ENCODE measurements around the gene CCDC51.
"Not testable (repeated sequence)": the region's sequence is repeated elsewhere in the genome, so short reads cannot be mapped to it uniquely, and the experiment has no call there.

The CCDC51 gene, protein sequence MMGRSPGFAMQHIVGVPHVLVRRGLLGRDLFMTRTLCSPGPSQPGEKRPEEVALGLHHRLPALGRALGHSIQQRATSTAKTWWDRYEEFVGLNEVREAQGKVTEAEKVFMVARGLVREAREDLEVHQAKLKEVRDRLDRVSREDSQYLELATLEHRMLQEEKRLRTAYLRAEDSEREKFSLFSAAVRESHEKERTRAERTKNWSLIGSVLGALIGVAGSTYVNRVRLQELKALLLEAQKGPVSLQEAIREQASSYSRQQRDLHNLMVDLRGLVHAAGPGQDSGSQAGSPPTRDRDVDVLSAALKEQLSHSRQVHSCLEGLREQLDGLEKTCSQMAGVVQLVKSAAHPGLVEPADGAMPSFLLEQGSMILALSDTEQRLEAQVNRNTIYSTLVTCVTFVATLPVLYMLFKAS

DNA sequence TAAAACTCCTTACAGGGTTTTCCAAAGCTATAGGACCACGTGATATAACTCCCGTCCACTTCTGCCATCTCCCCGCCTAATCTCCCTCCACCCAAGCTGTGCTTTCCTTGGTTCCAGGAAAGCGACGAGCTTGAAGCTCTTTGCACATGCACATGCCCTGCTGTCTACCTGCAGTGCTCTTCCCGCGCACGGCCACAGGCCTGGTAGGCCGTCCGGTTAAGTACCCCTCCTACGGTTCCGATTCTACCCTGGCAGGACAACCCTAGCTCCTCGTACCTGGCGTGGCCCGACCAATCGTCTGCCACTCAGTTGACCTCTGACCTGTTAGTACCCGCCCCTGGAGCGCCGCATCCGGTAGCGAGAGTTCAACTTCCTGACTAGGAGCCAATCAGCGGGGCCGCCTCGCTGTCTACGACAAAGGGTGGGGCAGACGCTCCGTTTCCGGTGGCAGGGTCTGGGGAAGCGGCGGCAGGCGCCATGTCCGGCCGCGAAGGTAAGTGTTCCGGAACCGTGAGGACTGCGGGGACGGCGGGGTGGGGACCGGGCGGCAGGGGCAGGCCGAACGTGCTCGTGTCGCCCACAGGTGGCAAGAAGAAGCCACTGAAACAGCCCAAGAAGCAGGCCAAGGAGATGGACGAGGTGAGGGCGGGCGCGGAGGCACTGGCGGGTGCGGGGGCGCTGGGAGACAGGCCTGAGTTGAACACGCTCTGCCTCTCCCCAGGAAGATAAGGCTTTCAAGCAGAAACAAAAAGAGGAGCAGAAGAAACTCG lies at the start of gene CCDC51, which contains the start of gene TMA7:
CCDC51 (minus strand) TSS at position 300 of the 770 bp plus-strand sequence. CDS start 4,991 bp downstream, outside the sequence.
TMA7 (plus strand) TSS at position 438 of the 770 bp plus-strand sequence; CDS start at position 478, 40 bp downstream.
- DNase-seq = peak; percentile 97 to 98 (median 98)

DNA sequence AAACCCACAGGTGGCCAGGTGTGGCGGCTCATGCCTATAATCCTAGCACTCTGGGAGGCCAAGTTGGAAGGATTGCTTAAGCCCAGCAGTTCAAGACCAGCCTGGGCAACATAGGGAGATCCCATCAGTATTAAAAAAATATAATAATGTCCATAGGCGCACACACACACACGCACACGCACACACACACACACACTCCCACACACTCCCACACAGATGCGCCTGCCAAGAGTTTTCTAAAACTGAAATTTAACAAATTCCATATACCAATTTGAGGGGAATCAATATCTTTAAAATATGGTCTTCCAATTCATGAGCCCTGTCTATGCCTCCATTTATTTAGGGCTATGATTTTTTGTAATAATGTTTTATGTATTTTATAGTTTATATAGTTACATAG lies 47.0 kb upstream of the CCDC51 start:
- DNase-seq = no peak

DNA sequence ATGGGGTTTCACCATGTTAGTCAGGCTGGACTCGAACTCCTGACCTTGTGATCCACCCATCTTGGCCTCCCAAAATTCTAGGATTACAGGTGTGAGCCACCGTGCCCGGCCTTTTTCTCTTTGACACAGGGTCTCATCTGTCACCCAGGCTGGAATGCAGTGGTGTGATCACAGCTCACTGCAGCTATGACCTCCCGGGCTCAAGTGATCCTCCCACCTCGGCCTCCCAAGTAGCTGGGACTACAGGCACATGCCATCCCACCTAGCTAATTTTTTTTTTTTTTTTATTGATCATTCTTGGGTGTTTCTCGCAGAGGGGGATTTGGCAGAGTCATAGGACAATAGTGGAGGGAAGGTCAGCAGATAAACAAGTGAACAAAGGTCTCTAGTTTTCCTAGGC lies 42.9 kb upstream of the CCDC51 start:
- not testable (repeated sequence) for DNase-seq

DNA sequence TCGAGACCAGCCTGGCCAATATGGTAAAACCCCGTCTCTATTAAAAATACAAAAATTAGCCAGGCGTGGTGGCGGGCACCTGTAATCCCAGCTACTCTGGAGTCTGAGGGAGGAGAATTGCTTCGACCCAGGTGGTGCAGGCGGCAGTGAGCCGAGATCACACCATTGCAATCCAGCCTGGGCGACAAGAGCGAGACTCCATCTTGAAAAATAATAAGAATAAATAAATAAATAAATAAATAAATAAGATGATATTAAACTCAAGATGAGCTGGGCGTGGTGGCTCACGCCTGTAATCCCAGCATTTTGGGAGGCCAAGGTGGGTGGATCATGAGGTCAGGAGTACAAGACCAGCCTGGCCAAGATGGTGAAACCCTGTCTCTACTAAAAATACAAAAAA lies 41.0 kb upstream of the CCDC51 start:
- not testable (repeated sequence) for DNase-seq

DNA sequence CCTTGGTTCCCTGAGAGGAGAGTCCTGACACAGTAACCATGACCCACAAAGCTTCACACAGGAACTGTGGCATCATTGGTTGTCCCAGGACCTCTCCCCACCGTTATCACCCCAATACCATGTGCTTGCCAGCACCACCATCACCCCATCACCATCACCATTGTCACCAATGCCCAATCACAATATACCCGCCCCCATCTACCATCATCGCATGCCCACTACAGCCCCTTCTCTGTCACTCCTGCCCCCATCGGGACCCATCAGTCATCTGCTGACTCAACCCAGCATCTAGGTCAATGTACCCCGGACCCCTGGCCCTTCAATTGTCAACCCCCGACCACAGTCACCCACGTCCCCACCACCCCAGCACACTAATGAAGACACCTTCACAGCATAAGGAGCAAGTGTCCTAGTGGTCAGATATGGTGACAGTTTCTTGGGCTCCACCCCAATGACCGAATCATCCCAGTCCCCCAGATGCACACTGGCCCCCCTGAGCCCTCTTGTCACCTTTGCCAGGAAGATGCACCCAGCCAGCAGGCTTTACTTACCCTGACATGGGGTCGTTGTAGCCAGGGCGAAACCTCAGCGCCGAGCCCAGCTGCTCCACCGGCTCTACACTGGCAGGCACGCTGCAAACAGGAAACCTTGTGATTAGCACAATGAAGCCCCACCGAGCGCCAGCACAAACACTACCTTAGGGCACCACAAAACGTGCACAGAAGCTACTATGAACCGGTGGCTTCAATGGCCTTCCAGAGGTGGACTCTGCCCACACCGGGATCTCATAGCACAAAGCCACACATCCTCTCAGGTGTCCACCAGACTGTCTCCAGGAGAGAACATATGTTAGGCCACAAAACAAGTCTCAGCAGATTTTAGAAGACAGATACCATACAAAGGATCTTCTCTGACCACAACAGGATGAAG lies 39.0 kb upstream of the CCDC51 start:
- DNase-seq = no peak

DNA sequence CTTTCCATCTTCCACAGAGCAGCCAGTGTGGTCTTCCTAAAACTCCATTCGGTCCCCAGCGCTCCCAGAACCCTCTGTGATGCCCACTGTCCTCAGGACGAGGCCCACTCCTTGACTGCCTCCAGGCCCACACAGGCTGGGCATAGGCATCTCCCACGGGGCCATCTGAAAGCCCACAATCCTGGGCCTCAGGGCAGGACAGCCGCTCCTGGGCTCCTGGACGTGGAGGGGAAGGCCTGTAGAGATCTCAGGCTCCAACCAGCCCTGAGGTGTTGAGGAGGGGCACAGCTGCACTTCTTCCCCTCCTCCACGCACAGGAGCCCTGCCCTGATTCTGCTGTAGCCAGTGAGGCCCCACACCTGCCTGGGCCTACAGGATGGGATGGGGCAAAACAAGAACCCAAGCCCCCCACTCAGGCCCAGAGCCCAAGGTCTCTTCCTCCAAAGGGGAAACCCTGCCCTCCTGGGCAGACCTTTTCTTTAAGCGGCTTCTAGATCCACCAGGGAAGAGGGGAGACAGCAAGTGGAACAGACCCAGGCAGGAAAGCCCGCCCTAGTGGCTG lies 38.1 kb upstream of the CCDC51 start:
- DNase-seq = no peak

DNA sequence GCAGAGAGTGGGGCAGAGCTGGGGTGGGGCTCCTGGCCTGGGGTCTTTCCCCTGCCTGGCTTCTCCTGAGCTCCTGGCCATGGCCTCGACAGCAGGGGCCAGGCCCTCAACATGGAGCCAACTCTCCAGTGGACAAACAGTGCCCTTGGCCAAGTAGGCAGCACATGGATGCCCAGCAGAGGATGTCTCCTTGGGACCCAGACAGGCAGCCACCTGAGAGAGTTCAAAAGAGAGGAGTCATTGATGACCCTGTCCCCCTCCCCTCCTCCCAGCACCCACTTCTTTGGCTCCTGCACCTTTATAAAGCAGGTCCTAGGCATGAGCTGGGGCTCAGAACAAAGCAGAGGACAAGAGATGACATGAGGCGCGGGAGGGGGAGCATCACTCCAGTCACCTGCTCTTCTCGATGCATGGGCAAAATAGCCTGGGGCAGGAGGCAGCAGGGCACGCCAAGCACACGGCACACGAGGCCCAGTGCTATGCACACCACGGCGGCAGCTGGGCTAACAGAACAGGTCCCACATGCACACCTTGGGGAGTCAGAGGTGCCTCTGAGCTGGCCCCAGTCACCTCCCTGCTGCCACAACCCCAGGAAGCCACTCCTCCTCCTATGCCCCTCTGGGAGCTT lies 36.6 kb upstream of the CCDC51 start:
- no peak for DNase-seq

DNA sequence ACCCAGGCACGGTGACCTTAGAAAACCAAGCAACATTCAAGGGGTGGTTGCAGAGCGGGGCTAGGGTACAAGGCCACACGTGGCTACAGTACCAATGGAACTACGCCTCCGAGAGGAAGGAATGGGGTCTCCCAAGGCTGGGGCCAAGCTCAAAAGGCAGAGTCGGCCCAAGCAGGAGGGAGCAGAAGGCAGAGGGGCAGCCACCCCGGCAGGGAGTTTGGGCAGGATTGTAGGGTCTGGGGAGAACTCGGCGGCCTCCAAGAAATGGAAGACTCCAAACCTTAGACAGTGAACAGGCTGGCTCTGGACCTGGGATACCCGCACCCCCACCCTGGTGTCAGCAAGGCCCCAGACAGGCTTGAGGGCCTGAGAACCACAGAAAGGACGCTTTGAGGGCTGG lies 35.3 kb upstream of the CCDC51 start:
- no peak for DNase-seq

DNA sequence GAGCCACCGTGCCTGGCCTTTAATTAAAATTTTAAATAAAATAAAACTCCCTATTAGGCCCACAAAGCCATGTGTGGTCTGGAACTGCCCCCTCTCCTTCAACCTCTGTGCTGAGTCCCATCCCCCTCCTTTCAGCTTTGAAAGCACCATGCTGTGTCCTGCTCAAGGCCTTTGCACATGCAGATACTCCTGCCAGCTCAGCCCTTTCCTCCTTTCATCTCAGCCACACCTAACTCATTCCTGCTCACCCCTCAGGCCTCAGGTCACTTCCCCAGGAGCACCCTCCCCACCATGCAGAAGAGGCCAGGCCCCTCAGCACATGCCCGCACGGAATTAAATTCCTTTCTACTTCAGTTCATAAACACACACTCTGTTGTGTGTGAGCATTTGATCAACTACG lies 34.7 kb upstream of the CCDC51 start:
- DNase-seq = no peak

DNA sequence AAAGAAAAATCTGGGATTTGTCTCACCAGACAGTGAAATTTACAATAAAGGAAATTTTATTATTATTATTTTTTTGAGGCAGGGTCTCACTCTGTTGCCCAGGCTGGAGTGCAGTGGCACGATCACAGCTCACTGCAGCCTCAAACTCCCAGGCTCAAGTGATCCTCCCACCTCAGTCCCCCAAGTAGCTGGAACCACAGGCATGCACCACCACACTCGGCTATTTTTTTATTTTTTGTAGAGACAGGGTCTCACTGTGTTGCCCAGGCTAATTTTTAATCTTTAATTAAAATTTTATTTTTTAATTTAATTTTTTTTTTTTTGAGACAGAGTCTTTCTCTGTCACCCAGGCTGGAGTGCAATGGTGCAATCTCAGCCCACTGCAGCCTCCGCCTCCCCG lies 34.1 kb upstream of the CCDC51 start:
- not testable (repeated sequence) for DNase-seq

DNA sequence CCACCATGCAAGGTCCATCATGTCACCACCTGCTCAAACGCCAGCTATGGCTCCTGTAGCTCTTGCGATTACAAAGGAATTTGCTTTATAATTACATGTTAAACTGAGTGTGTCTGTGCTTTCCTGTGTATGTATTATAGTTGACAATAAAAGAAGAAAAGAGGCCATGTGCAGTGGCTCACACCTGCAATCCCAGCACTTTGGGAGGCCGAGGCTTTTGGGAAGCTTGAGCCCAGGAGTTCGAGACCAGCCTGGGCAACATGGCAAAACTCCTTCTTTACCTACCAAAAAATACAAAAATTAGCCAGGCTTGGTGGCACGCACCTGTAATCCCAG lies 33.7 kb upstream of the CCDC51 start:
- DNase-seq = no peak

DNA sequence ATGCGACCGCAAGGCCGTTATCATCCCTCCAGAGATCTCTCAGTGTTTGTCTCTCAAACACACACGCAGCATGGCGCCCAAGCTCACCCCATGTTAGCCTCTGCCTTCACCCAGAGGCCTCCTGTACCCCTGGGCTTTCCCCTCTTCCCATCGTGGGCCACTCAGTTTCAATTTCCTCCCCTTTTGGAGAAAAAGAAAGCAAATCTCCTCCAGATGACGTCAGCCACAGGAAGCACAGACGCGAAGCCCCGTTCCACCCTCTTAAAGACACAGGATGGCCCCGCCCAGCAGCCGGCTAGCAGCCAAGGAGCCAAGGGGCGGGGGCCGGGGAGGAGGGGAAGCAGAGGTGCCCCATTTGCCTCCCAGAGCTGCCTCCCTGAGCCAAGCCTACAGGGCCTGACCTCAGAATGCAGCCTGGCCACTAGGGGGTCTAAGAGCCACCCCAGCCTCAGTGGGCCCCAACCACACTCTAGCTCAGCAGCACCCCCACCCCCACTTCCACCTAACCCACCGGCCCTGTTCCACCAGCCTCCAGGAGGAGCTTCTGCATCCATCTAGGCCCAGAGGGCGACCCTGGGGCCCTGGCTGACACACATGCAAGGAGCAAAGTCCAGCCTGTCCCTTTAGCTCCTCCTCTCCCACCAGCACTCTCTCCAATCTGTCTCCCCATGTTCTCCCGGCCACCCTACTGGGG lies 33.2 kb upstream of the CCDC51 start:
- DNase-seq = peak; percentile 98 to 100 (median 99)

DNA sequence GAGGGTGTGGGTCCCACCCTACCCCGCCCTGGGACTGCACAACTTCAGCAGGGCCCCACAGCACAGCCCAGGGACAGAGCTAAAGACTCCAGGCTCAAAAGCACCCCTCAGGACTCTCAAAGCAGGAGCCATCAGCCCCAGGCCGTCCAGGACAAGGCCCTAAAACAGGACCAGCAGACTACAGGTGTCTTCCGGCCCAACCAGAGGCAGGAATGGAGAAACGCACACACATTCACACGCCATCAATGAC lies 32.7 kb upstream of the CCDC51 start:
- peak in 2 of 3 donors; percentile 42 to 51 for DNase-seq

DNA sequence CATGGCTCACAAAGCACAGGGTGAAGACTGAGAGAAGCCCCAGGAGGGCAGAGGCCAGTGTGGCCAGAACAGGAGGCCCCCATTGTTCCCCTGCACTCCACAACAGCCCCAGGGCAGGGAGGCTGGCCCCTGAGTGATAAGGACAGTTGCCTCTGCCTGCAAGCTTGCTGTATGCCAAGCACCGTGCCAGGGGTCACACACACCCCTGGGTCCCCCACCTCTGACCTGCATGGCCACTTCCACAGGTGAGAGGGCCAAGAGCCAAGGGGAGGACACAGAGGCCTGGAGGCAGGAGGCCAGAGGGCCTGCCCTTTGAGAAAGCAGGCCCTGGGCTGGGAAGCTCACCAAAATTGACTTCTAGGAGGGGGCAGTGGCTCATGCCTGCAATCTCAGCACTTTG lies 30.4 kb upstream of the CCDC51 start:
- DNase-seq = no peak

DNA sequence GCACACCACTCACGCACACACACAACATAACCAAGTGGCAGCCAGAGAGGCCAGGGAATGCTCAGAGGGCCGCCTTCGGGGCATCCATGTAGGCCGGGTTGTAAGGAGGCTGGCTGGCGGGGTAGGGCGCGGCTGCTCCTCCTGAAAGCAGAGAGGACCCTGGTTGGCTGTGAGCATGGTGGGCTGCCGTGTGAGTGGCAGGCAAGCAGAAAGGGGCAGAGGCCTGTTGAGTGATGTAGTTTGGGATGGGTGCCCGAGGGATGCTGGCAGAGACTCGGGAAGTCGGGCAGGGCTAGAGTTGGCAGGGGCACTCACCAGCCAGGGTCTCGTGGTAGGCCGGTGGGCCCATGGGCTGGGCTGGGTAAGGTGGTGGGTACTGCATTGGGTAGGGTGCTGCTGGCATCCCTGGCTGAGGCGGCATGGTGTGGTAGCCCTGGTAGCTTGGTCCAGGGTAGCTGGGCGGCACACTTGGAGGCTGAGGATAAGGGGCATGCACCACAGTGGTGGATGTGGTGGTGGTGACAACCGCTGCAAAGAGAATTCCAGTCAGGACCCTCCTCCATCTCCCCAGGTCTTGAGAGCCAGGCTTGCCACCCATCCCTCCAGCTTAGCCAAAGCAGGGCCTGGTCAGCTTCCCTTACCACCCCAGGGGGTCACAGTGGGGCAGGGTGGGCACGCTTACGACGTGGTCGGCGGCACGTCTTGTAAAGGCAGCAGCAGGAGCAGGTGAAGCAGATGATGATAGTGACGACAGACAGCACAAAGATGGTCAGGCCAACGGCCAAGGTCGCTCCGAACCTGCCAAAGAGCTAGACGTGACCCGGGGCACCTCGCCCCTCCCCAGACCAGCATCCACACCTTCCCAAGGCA lies 29.4 kb upstream of the CCDC51 start:
- DNase-seq = no peak

DNA sequence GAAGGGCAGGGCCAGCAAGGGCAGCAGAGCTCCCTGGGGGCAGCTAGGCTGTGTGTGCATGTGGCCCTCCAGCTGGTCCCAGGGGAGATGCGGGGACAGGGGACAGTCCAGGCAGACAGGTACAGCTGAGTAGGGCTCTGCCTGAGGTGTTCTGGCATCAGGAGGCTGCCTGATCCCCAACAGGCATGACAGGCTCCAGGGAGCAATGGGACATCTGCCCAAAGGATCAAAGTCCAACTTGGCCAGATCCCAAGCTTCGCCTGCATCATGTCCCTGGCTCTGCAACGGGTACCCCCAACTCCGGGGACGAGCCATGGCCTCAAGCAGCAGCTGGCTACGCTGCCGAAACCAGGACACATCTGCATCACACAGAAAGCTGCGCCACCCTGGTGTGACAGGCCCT lies 28.4 kb upstream of the CCDC51 start:
- DNase-seq = no peak

DNA sequence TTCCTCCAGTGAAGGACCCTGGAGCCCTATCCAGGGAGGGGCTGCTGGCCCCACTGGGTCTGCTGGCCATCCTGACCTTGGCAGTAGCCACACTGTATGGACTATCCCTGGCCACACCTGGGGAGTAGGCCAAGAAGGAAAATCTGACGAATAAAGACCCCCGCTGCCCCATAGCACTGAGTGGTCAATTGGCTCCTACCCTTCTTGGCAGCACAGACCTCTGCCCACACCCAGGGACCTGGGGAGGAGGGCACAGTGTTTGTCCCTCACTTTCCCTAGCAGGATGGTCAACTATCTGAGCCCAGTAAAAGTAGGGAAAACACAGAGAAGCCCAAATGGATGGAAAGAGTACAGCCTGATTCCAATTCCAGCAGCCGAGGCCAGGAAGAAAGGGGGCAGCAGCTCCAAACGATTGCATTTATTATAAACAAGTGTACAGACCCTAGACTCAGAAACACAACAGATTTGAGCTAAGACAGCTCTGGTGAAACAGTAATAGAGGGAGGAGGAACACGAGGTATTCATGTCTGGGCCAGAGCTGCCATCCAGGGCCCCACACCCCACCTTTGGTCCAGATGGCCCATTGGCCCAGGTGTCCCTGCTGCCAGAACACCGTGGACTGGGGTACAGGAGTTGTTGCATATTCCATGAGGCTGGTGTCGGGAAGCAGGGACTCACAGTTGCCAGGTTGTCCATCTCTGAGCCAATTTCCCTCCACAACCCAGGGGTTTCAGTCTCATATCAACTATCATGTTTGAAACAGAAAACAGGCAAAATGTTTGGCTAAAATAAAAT lies 27.8 kb upstream of the CCDC51 start:
- no peak for DNase-seq

DNA sequence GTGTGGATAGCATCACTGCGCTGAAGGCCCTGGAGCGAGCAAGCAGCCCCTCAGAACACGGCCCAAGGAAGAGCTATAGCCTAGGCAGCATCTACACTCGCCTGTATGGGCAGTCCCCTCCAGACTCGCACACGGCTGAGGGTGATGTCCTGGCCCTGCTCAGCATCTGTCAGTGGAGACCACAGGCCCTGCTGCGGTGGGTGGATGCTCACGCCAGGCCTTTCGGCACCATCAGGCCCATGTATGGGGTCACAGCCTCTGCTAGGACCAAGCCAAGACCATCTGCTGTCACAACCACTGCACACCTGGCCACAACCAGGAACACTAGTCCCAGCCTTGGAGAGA lies 27.2 kb upstream of the CCDC51 start:
- DNase-seq = no peak

DNA sequence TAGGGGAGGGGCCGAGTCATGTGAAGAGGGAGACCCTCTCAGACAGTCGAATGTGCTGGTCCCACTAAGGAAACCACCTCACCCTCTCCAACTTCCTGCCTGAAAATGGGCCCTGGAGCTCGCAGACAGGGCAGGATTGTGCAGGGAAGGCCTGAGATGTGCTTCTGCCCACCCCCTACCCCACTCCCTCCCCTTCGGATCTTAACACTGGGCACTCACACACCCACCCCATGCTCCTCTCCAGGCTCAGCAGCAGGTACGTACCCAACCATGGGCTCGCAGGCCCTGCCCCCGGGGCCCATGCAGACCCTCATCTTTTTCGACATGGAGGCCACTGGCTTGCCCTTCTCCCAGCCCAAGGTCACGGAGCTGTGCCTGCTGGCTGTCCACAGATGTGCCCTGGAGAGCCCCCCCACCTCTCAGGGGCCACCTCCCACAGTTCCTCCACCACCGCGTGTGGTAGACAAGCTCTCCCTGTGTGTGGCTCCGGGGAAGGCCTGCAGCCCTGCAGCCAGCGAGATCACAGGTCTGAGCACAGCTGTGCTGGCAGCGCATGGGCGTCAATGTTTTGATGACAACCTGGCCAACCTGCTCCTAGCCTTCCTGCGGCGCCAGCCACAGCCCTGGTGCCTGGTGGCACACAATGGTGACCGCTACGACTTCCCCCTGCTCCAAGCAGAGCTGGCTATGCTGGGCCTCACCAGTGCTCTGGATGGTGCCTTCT lies 26.6 kb upstream of the CCDC51 start:
- peak in 1 of 3 donors; percentile 31 for DNase-seq
